GM13977 (cell line): ENCODE measurements around the gene CACNA1I.

Experiments used
- DNase-seq: peaks from one replicate; pipeline ENCODE4 v3.0.0; 2012; ENCODE audit warnings: low spot score
- in situ Hi-C: fragments of 300-500 bp; cut with MboI; formaldehyde crosslinking; loops from one replicate; pipeline ENCODE4 v1.12.0; 2022; ENCODE audit warnings: low sequenced_read_pairs, low pct_unique_long_range_greater_than_20kb, mixed read lengths, inconsistent platforms; ENCODE audit not compliant: unreplicated experiment
- TF ChIP-seq, protein P1 (sequence below): IDR thresholded peaks from 2 replicates; pipeline ENCODE4 v1.5.1; 2012; ENCODE audit warnings: mild to moderate bottlenecking, control low read depth; ENCODE audit not compliant: insufficient read depth; ENCODE audit errors: extremely low read depth, missing control alignments

CACNA1I gene

GRCh38 chr22:39653787-39654077, 83.2 kb downstream of the CACNA1I start:
- TF ChIP-seq, protein P1, sequence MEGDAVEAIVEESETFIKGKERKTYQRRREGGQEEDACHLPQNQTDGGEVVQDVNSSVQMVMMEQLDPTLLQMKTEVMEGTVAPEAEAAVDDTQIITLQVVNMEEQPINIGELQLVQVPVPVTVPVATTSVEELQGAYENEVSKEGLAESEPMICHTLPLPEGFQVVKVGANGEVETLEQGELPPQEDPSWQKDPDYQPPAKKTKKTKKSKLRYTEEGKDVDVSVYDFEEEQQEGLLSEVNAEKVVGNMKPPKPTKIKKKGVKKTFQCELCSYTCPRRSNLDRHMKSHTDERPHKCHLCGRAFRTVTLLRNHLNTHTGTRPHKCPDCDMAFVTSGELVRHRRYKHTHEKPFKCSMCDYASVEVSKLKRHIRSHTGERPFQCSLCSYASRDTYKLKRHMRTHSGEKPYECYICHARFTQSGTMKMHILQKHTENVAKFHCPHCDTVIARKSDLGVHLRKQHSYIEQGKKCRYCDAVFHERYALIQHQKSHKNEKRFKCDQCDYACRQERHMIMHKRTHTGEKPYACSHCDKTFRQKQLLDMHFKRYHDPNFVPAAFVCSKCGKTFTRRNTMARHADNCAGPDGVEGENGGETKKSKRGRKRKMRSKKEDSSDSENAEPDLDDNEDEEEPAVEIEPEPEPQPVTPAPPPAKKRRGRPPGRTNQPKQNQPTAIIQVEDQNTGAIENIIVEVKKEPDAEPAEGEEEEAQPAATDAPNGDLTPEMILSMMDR: no peak
- in situ Hi-C loops: no loop called here
- DNase-seq: no peak

- in situ Hi-C loops: no loop called here
- TF ChIP-seq, protein P1: no peak
- no peak for DNase-seq
These were observed 83.8 kb downstream of the CACNA1I start for GRCh38 chr22:39654131-39654926.

- TF ChIP-seq, protein P1: peak; percentile 31
- in situ Hi-C loops: no loop called here
- DNase-seq: no peak
These were observed 84.5 kb downstream of the CACNA1I start for GRCh38 chr22:39655004-39655579.

- DNase-seq: no peak
- in situ Hi-C loops: no loop called here
- TF ChIP-seq, protein P1: no peak
These were observed 85.3 kb downstream of the CACNA1I start for GRCh38 chr22:39655831-39656230.

DNA sequence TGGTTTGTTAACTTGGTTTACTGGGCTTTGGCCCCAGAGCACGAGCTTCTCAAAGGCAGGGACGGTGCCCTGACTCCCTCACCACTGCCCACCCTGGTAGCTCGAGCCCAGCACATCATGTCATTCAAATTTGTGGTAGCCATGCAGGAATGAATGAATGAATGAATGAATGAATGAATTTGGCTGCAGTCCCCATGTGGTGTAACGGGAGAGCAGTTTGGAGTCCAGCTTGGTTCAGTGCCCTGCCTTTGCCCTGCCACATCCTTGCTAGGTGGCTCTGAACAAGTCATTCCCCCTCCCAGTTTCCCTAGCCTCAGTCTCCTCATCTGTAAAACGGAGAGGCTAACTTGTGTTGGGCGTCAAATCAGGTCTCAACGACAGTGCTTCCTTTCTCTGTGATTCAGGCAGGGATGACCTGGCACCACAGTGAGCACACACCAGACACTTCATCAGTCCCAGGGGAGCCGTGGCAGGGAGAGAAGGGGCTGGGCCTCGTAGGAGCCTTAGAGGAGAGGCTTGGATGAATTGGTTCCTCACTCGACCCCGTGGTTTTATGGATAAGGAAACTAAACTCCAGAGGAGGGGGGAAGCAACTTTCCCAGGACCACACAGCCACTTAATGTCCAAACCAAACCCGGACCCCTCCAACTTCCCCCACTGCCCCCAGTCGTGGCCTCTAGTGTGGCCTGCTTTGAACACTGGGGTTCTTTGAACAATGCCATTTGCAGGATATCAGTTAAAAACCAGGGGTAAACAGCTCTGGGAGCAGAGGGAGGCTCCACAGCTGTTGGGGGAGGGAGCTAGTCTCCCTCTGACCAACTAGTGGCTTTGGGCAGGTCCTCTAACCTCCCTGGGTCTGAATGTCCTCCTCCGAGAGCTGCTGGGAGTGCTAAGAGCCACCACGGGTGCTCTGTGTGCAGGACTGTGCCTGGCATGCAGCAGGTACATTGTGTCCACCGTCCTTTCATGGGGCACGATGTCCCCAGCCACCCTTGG, 86.2 kb downstream of the CACNA1I start:
- TF ChIP-seq, protein P1: no peak
- in situ Hi-C loops: no loop called here
- DNase-seq: no peak

GRCh38 chr22:39658367-39658766, 87.8 kb downstream of the CACNA1I start:
- TF ChIP-seq, protein P1: no peak
- in situ Hi-C loops: no loop called here
- DNase-seq: no peak
